HepG2 (cell line): ENCODE measurements around the gene ELOVL2. TPM values are rescaled to one million over a fixed set of nuclear protein-coding genes. Genes with fewer than 3 reads are reported as not detected.

ENCODE experiments used
- AGO1 ChIP-seq: fragments of 200-400 bp; formaldehyde crosslinking; IDR thresholded peaks from 2 replicates; pipeline ENCODE4 v1.6.1; 2017; ENCODE audit warnings: mild to moderate bottlenecking, low read depth, low read length, moderate library complexity; ENCODE audit not compliant: poor library complexity, severe bottlenecking
- DMAP1 ChIP-seq: IDR thresholded peaks from 2 replicates; pipeline ENCODE4 v1.6.1; 2016
- KDM5A ChIP-seq: fragments of 200-600 bp; sonication (generic); IDR thresholded peaks from 2 replicates; pipeline ENCODE4 v1.7.0; 2018; ENCODE audit warnings: antibody characterized with exemption, mild to moderate bottlenecking, low read length, borderline replicate concordance
- KLF15 ChIP-seq: sonication (generic); formaldehyde crosslinking; IDR thresholded peaks from 2 replicates; pipeline ENCODE4 v1.8.1; 2023; ENCODE audit warnings: borderline replicate concordance, mild to moderate bottlenecking, inconsistent platforms, missing genetic modification reagents, mixed read lengths
- LCORL ChIP-seq, 2 experiments: fragments of 450-650 bp in 1 of 2; sonication (generic) in 1 of 2; formaldehyde crosslinking in 1 of 2; IDR thresholded peaks; 2 replicates each; pipeline versions ENCODE4 v1.5.0 to v1.6.1; 2017 to 2020; ENCODE audit warnings: antibody characterized with exemption in 1 of 2, missing genetic modification reagents in 1 of 2
- PRMT3 ChIP-seq: sonication (generic); formaldehyde crosslinking; IDR thresholded peaks from 2 replicates; pipeline ENCODE4 v1.8.1; 2022; ENCODE audit warnings: low read depth, mild to moderate bottlenecking, moderate library complexity, missing genetic modification reagents, borderline replicate concordance
- RELA ChIP-seq: sonication (generic); formaldehyde crosslinking; IDR thresholded peaks from 2 replicates; pipeline ENCODE4 v1.4.0; 2020; ENCODE audit warnings: missing genetic modification reagents
- RFX1 ChIP-seq: fragments of 450-650 bp; IDR thresholded peaks from 2 replicates; pipeline ENCODE4 v1.6.1; 2017
- TP53 ChIP-seq: sonication (generic); formaldehyde crosslinking; conservative IDR thresholded peaks from 2 replicates; pipeline ENCODE4 v1.4.0; 2020; ENCODE audit warnings: missing genetic modification reagents
- ZNF253 ChIP-seq: sonication (generic); formaldehyde crosslinking; IDR thresholded peaks from 2 replicates; pipeline ENCODE4 v1.8.0; 2022; ENCODE audit warnings: mild to moderate bottlenecking, missing genetic modification reagents, borderline replicate concordance
- ZNF317 ChIP-seq: sonication (generic); formaldehyde crosslinking; IDR thresholded peaks from 2 replicates; pipeline ENCODE4 v1.5.0; 2020; ENCODE audit warnings: mild to moderate bottlenecking, missing genetic modification reagents
- ZNF589 ChIP-seq: sonication (generic); formaldehyde crosslinking; conservative IDR thresholded peaks from 2 replicates; pipeline ENCODE4 v1.8.0; 2022; ENCODE audit warnings: mild to moderate bottlenecking, moderate library complexity, missing genetic modification reagents
- ZNF83 ChIP-seq: sonication (generic); formaldehyde crosslinking; IDR thresholded peaks from 2 replicates; pipeline ENCODE4 v1.4.0; 2020; ENCODE audit warnings: missing genetic modification reagents, mild to moderate bottlenecking, borderline replicate concordance
- ZSCAN31 ChIP-seq: sonication (generic); formaldehyde crosslinking; IDR thresholded peaks from 2 replicates; pipeline ENCODE4 v1.5.0; 2020; ENCODE audit warnings: low read depth, mild to moderate bottlenecking, missing genetic modification reagents
- polyA plus RNA-seq, 8 experiments: library from polyadenylated mRNA; depleted of rRNA in 3 of 8; stranded (reverse) in 7 of 8; unstranded in 1 of 8; fragments of >200 nt; fragmentation: Illumina TruSeq in 4 of 8; extraction: Trizol in 4 of 8; gene quantifications; 2 replicates each; pipeline versions ENCODE4 v1.2.1 to v1.2.3, GENCODE V29; 2011 to 2016; ENCODE audit warnings: low read depth in 4 of 8, missing spikeins in 1 of 8, mixed read lengths in 1 of 8; ENCODE audit not compliant: insufficient read depth in 1 of 8
- total RNA-seq, 5 experiments: library from RNA; depleted of rRNA; stranded (reverse); fragments of >200 nt; fragmentation: Illumina TruSeq; extraction: Trizol; gene quantifications; 2 replicates each; pipeline ENCODE4 v1.2.3, GENCODE V29; 2016; ENCODE audit warnings: low read depth in 1 of 5
- TF ChIP-seq, protein P1 (sequence below): sonication (generic); formaldehyde crosslinking; IDR thresholded peaks from 2 replicates; pipeline ENCODE4 v1.4.0; 2020; ENCODE audit warnings: missing genetic modification reagents
- TF ChIP-seq, protein P2 (sequence below): conservative IDR thresholded peaks from 2 replicates; pipeline ENCODE4 v1.6.1; 2018; ENCODE audit warnings: missing genetic modification reagents
- TF ChIP-seq, protein P3 (sequence below): IDR thresholded peaks from 2 replicates; pipeline ENCODE4 v1.6.1; 2016; ENCODE audit warnings: missing compliant biosample characterization, missing genetic modification reagents, borderline replicate concordance
- TF ChIP-seq, protein P4 (sequence below): sonication (generic); formaldehyde crosslinking; IDR thresholded peaks from 2 replicates; pipeline ENCODE4 v1.8.1; 2023; ENCODE audit warnings: mild to moderate bottlenecking, missing genetic modification reagents
- TF ChIP-seq, protein P5 (sequence below): IDR thresholded peaks from 2 replicates; pipeline ENCODE4 v1.6.1; 2016; ENCODE audit warnings: missing biosample characterization, missing genetic modification reagents, low read depth
- TF ChIP-seq, protein P6 (sequence below): IDR thresholded peaks from 2 replicates; pipeline ENCODE4 v1.6.1; 2016; ENCODE audit warnings: missing genetic modification reagents, missing compliant biosample characterization

Gene ELOVL2
- total and polyA plus RNA-seq, 2 of the 13 experiments (the other 11 are each of a cell fraction or from before 2014, with no cell fraction given), result 43.6 to 65.4 TPM

DNA sequence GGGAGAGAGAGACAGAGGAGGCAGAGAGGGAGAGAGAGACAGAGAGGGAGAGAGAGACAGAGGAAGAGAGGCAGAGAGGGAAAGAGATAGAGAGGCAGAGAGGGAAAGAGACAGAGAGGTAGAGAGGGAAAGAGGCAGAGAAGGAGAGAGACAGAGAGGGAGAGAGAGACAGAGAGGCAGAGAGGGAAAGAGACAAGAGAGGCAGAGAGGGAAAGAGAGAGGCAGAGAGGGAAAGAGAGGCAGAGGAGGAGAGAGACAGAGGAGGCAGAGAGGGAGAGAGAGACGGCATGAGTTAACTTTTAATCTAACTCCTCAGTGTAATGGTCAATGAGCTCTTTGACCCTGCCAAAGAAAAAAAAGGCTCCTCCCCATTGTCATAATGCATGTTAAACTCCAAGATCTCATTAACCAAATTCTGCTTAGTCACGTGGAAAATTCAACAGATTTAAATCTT is 7.1 kb downstream of the ELOVL2 start (continued):
- TF ChIP-seq, protein P1, sequence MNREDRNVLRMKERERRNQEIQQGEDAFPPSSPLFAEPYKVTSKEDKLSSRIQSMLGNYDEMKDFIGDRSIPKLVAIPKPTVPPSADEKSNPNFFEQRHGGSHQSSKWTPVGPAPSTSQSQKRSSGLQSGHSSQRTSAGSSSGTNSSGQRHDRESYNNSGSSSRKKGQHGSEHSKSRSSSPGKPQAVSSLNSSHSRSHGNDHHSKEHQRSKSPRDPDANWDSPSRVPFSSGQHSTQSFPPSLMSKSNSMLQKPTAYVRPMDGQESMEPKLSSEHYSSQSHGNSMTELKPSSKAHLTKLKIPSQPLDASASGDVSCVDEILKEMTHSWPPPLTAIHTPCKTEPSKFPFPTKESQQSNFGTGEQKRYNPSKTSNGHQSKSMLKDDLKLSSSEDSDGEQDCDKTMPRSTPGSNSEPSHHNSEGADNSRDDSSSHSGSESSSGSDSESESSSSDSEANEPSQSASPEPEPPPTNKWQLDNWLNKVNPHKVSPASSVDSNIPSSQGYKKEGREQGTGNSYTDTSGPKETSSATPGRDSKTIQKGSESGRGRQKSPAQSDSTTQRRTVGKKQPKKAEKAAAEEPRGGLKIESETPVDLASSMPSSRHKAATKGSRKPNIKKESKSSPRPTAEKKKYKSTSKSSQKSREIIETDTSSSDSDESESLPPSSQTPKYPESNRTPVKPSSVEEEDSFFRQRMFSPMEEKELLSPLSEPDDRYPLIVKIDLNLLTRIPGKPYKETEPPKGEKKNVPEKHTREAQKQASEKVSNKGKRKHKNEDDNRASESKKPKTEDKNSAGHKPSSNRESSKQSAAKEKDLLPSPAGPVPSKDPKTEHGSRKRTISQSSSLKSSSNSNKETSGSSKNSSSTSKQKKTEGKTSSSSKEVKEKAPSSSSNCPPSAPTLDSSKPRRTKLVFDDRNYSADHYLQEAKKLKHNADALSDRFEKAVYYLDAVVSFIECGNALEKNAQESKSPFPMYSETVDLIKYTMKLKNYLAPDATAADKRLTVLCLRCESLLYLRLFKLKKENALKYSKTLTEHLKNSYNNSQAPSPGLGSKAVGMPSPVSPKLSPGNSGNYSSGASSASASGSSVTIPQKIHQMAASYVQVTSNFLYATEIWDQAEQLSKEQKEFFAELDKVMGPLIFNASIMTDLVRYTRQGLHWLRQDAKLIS (CRISPR knock-in tag), result no peak
- TF ChIP-seq ZSCAN31 (CRISPR knock-in tag) (no peak), ZNF83 (CRISPR knock-in tag) (no peak), ZNF317 (CRISPR knock-in tag) (no peak), AGO1 (no peak), RFX1 (no peak), LCORL (IDR thresholded peaks at IDR 0.05) (0 out of 2 replicates have a peak, but pooled peaks have one; percentile 51), LCORL (CRISPR knock-in tag; IDR thresholded peaks at IDR 0.05) (0 out of 2 replicates have a peak, but pooled peaks have one; percentile 27), DMAP1 (CRISPR knock-in tag) (no peak), ZNF589 (no peak), PRMT3 (CRISPR knock-in tag) (no peak), ZNF253 (no peak), KDM5A (no peak), RELA (no peak), KLF15 (CRISPR knock-in tag) (no peak), TP53 (CRISPR knock-in tag) (no peak)
- TF ChIP-seq, protein P2, sequence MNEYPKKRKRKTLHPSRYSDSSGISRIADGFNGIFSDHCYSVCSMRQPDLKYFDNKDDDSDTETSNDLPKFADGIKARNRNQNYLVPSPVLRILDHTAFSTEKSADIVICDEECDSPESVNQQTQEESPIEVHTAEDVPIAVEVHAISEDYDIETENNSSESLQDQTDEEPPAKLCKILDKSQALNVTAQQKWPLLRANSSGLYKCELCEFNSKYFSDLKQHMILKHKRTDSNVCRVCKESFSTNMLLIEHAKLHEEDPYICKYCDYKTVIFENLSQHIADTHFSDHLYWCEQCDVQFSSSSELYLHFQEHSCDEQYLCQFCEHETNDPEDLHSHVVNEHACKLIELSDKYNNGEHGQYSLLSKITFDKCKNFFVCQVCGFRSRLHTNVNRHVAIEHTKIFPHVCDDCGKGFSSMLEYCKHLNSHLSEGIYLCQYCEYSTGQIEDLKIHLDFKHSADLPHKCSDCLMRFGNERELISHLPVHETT (CRISPR knock-in tag), result no peak
- TF ChIP-seq, protein P3, sequence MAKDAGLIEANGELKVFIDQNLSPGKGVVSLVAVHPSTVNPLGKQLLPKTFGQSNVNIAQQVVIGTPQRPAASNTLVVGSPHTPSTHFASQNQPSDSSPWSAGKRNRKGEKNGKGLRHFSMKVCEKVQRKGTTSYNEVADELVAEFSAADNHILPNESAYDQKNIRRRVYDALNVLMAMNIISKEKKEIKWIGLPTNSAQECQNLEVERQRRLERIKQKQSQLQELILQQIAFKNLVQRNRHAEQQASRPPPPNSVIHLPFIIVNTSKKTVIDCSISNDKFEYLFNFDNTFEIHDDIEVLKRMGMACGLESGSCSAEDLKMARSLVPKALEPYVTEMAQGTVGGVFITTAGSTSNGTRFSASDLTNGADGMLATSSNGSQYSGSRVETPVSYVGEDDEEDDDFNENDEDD (CRISPR knock-in tag), result no peak
- TF ChIP-seq, protein P4, sequence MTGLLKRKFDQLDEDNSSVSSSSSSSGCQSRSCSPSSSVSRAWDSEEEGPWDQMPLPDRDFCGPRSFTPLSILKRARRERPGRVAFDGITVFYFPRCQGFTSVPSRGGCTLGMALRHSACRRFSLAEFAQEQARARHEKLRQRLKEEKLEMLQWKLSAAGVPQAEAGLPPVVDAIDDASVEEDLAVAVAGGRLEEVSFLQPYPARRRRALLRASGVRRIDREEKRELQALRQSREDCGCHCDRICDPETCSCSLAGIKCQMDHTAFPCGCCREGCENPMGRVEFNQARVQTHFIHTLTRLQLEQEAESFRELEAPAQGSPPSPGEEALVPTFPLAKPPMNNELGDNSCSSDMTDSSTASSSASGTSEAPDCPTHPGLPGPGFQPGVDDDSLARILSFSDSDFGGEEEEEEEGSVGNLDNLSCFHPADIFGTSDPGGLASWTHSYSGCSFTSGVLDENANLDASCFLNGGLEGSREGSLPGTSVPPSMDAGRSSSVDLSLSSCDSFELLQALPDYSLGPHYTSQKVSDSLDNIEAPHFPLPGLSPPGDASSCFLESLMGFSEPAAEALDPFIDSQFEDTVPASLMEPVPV (CRISPR knock-in tag), result no peak
- TF ChIP-seq, protein P5, sequence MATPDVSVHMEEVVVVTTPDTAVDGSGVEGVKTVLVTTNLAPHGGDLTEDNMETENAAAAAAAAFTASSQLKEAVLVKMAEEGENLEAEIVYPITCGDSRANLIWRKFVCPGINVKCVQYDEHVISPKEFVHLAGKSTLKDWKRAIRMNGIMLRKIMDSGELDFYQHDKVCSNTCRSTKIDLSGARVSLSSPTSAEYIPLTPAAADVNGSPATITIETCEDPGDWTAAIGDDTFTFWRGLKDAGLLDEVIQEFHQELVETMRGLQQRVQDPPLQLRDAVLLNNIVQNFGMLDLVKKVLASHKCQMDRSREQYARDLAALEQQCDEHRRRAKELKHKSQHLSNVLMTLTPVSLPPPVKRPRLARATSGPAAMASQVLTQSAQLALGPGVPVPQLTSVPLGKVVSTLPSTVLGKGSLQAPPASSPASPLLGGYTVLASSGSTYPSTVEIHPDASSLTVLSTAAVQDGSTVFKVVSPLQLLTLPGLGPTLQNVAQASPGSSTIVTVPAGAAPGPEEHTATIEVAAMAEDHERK (CRISPR knock-in tag), result no peak
- TF ChIP-seq, protein P6, sequence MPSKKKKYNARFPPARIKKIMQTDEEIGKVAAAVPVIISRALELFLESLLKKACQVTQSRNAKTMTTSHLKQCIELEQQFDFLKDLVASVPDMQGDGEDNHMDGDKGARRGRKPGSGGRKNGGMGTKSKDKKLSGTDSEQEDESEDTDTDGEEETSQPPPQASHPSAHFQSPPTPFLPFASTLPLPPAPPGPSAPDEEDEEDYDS (CRISPR knock-in tag), result no peak
